Spleen (tissue), 11 donors: ENCODE measurements around the gene NKG7. TPM values are rescaled to one million over a fixed set of nuclear protein-coding genes. Genes with fewer than 3 reads are reported as not detected.

Experiments
- DNase-seq: peaks from one replicate; pipeline ENCODE4 v3.0.0-alpha.2; 2020
- H3K27ac ChIP-seq, 8 donors: fragments of 200-600 bp; sonication (generic) in 7 of 8; 1 replicate in 4 of 8; 2 replicates in 4 of 8; pipeline versions ENCODE4 v1.5.0 to v1.8.0; 2016 to 2021; ENCODE audit warnings: inconsistent platforms in 4 of 8, mild to moderate bottlenecking in 4 of 8, moderate library complexity in 1 of 8
- H3K27me3 ChIP-seq, 7 donors: fragments of 200-600 bp; sonication (generic) in 6 of 7; replicated peaks in 1 of 7; 1 replicate in 4 of 7; 2 replicates in 3 of 7; pipeline versions ENCODE4 v1.5.0 to v1.8.0; 2016 to 2021; ENCODE audit warnings: inconsistent platforms in 3 of 7, mild to moderate bottlenecking in 1 of 7
- H3K36me3 ChIP-seq, 6 donors: fragments of 200-600 bp; sonication (generic) in 5 of 6; 1 replicate in 4 of 6; 2 replicates in 2 of 6; pipeline versions ENCODE4 v1.5.0 to v1.8.0; 2016 to 2021; ENCODE audit warnings: inconsistent platforms in 2 of 6
- H3K4me1 ChIP-seq, 6 donors: fragments of 200-600 bp; sonication (generic) in 5 of 6; 1 replicate in 3 of 6; 2 replicates in 3 of 6; pipeline versions ENCODE4 v1.5.0 to v1.8.0; 2016 to 2021; ENCODE audit warnings: inconsistent platforms in 3 of 6
- H3K4me3 ChIP-seq, 8 donors: fragments of 200-600 bp; sonication (generic) in 7 of 8; 1 replicate in 4 of 8; 2 replicates in 4 of 8; pipeline versions ENCODE4 v1.5.0 to v1.8.0; 2016 to 2021; ENCODE audit warnings: inconsistent platforms in 4 of 8, mild to moderate bottlenecking in 4 of 8, moderate library complexity in 2 of 8
- H3K9me3 ChIP-seq, 8 donors: fragments of 200-600 bp; sonication (generic) in 7 of 8; 1 replicate in 4 of 8; 2 replicates in 4 of 8; pipeline versions ENCODE4 v1.5.0 to v1.8.0; 2016 to 2021; ENCODE audit warnings: inconsistent platforms in 4 of 8
- POLR2A ChIP-seq, 3 donors: fragments of 450-650 bp; IDR thresholded peaks; one replicate each; pipeline ENCODE4 v1.5.1; 2017; ENCODE audit warnings: antibody characterized with exemption in 3 of 3, mild to moderate bottlenecking in 1 of 3
- POLR2AphosphoS5 ChIP-seq, 3 donors: sonication (generic); formaldehyde crosslinking; IDR thresholded peaks; one replicate each; pipeline ENCODE4 v1.5.1; 2017; ENCODE audit warnings: antibody characterized with exemption in 3 of 3
- WGBS, 5 donors: extraction: QIAGEN DNeasy Blood & Tissue Kit in 3 of 5; methylation state at CpG; one replicate each; pipeline versions ENCODE4 v1.1.5 to v1.1.7; 2013 to 2018; 5-methylcytosine and 5-hydroxymethylcytosine counted together
- intact Hi-C: fragments of 100-400 bp; cut with DNase I; formaldehyde crosslinking; loops from one replicate; pipeline ENCODE4 v1.15.0; 2023; ENCODE audit warnings: low total_unique reads
- polyA plus RNA-seq, 3 donors: library from polyadenylated mRNA; stranded (reverse); fragments of 200-250 nt; gene quantifications; one replicate each; pipeline ENCODE4 v1.2.1, GENCODE V29; 2013
- total RNA-seq, 7 donors: library from RNA; depleted of rRNA in 3 of 7; stranded (reverse); fragments of >200 nt in 3 of 7; fragmentation: NEBNext Ultra II Directional in 4 of 7; extraction: Animal tissue kit (Norgen Biotek cat#: 25700) in 4 of 7; gene quantifications; one replicate each; pipeline versions ENCODE4 v1.1.0 to v1.2.1, GENCODE V29; 2016 to 2021
- TF ChIP-seq, protein P1 (sequence below), 11 experiments: fragments of 200-600 bp in 7 of 11; fragments of 450-650 bp in 4 of 11; sonication (generic) in 4 of 11; IDR thresholded peaks in 8 of 11; conservative IDR thresholded peaks in 3 of 11; 1 replicate in 7 of 11; 2 replicates in 4 of 11; pipeline versions ENCODE4 v1.4.0 to v1.8.0; 2016 to 2021; ENCODE audit warnings: antibody characterized with exemption in 11 of 11, inconsistent platforms in 4 of 11, mild to moderate bottlenecking in 1 of 11
- donor health status: healthy with polysubstance abuse.
- donor health status: DM: no; HTN: no; CAD: no; lungs with moderate emphysema.
- donor health status: DM: no; HTN: no; CAD: no.
- donor health status: Bipolar disorder and iron deficiency.
- donor health status: healthy.
- donor health status: DM: no; HTN: no; CAD: no.
- donor health status: DM: yes; HTN: yes; CAD: no.

Gene NKG7
- total and polyA plus RNA-seq, 10 donors: 30.8 to 144 (median 75.1) TPM

DNA sequence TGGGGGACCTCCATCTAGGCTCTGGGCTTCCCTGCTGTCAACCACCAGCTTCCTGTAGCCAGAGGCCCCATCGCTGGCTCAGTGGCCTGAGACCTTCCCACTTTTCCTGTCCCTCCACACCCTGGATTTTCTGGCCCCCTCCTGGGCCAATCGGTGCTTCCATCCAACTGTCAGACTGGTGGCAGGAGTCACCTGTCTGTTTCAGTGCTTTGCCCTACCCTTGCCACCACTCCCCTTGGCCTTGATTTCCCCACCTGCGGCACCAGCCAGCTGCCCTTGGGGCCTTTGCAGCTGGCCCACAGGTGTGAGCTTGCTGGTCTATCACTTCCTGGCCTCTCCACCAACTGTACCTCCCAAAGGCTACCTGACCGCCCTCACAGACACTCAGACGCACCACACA is 43.0 kb downstream of the NKG7 start:
- peak; percentile 49 for DNase-seq
- Histone ChIP-seq H3K36me3 (peaks cover 0 to 15% (median 0%) of the 10 kb centered on the region in 6 donors), H3K9me3 (peaks cover 0 to 8% (median 0%) of the 10 kb centered on the region in 8 donors), H3K27ac (no peak overlapping the region), H3K4me1 (peaks cover 0 to 21% (median 14%) of the 10 kb centered on the region in 6 donors), H3K27me3 (peaks cover 8 to 64% (median 43%) of the 10 kb centered on the region in 7 donors), H3K4me3 (no peak overlapping the region)
- WGBS, 5 donors: 72 to 80% (median 77%) methylated on average over 5 of the region's 5 CpGs
- intact Hi-C loops: no loop called here
- TF ChIP-seq, protein P1, sequence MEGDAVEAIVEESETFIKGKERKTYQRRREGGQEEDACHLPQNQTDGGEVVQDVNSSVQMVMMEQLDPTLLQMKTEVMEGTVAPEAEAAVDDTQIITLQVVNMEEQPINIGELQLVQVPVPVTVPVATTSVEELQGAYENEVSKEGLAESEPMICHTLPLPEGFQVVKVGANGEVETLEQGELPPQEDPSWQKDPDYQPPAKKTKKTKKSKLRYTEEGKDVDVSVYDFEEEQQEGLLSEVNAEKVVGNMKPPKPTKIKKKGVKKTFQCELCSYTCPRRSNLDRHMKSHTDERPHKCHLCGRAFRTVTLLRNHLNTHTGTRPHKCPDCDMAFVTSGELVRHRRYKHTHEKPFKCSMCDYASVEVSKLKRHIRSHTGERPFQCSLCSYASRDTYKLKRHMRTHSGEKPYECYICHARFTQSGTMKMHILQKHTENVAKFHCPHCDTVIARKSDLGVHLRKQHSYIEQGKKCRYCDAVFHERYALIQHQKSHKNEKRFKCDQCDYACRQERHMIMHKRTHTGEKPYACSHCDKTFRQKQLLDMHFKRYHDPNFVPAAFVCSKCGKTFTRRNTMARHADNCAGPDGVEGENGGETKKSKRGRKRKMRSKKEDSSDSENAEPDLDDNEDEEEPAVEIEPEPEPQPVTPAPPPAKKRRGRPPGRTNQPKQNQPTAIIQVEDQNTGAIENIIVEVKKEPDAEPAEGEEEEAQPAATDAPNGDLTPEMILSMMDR (IDR thresholded peaks at IDR 0.05 in 8 of 11, conservative IDR thresholded peaks at IDR 0.05 in 3 of 11): no peak
- no peak for TF ChIP-seq POLR2AphosphoS5 (IDR thresholded peaks at IDR 0.05)
- TF ChIP-seq POLR2A (IDR thresholded peaks at IDR 0.05): no peak

DNA sequence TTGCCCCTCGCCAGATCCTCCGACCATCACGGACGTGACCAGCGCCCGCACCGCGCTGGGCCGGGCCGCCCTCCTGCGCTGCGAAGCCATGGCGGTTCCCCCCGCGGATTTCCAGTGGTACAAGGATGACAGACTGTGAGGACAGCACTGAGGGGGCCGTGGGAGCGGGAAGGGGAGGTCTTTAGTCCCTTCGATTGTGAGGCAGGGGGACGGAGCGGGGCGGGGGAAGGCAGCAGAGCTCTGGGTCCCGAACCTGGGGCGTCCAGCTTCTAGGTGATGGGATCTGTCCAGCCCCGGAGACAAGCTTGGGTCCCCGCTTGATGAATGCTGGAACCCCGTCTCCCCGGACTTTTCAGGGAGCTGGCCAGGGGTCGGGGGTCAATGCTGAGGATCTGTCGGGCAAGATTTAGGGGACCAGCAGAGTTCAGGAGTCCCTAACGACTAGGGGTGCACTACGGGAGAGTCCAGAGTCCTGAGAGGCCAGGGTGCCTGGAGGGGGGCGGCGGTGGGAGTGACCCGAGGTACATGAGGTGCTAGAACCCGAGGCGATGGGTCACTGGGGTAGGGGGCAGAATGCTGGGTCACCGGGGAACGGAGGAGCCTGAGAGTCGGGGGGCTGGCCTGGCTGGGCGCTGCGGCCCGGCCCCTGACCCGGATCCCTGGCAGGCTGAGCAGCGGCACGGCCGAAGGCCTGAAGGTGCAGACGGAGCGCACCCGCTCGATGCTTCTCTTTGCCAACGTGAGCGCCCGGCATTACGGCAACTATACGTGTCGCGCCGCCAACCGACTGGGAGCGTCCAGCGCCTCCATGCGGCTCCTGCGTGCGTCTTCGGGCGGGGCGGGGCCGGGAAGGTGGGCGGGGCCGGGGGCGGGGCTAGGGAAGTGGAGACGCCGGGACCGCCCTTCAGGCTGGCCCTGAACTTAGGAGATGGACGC is 45.1 kb downstream of the NKG7 start:
- intact Hi-C loops: no loop called here
- peaks cover 0 to 21% (median 14%) of the 10 kb centered on the region in 6 donors for H3K4me1 ChIP-seq
- peaks cover 0 to 15% (median 0%) of the 10 kb centered on the region in 6 donors for H3K36me3 ChIP-seq
- TF ChIP-seq, protein P1 (IDR thresholded peaks at IDR 0.05 in 8 of 11, conservative IDR thresholded peaks at IDR 0.05 in 3 of 11): peak in 2 of 11 experiments; percentile 28 to 33
- TF ChIP-seq POLR2AphosphoS5 (IDR thresholded peaks at IDR 0.05) (peak in 1 of 3 donors; percentile 15), POLR2A (IDR thresholded peaks at IDR 0.05) (no peak)
- peaks cover 8 to 82% (median 43%) of the 10 kb centered on the region in 7 donors for H3K27me3 ChIP-seq
- WGBS, 5 donors: 3 to 11% (median 4%) methylated on average over 60 to 75 of the region's 75 CpGs
- H3K9me3 ChIP-seq: peaks cover 0 to 8% (median 0%) of the 10 kb centered on the region in 8 donors
- no peak overlapping the region for H3K27ac ChIP-seq
- DNase-seq: peak; percentile 71
- H3K4me3 ChIP-seq: peak overlapping the region in 5 of 8 donors; percentile 1 to 53 (median 19)

DNA sequence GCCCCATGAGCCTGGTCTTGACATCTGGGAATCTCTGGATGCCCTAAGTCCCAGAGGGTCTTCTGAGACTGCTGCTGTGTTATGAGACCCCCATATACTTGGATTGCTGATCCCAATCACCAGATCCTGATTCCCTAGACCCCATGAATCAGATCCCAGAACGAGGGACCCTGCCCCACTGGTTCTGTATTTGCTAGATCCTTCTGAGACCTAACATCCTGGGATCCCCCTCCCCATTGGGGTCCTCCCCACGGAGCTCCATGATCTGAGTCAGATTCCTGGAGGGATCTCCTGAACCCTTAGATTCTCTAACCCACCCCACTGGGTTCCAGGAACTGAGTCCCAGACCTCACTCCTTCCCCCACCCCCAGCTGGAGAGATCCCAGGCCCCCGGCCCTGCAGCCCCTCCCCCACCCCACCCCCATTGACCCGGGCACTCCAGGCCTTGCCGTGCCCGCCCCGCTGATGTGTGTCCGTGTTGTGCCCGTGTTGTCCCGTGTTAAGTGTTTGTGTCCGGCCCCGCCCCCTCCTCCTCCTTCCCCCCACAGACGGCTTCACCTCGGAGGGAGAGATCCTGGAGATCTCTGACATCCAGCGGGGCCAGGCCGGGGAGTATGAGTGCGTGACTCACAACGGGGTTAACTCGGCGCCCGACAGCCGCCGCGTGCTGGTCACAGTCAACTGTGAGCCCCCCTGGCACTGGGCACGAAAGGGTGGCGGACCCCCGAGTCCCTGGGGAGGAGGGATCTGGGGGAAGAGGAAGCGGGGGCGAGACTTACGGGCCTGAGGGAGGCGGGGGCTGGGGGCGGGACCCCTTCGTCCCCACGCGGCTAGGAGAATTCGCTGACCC is 46.0 kb downstream of the NKG7 start:
- Histone ChIP-seq H3K4me3 (peak overlapping the region in 1 of 8 donors; percentile 53), H3K27ac (no peak overlapping the region), H3K4me1 (peaks cover 0 to 21% (median 14%) of the 10 kb centered on the region in 6 donors), H3K27me3 (peaks cover 8 to 82% (median 43%) of the 10 kb centered on the region in 7 donors), H3K9me3 (peaks cover 0 to 8% (median 0%) of the 10 kb centered on the region in 8 donors), H3K36me3 (peaks cover 0 to 6% (median 0%) of the 10 kb centered on the region in 6 donors)
- DNase-seq: no peak
- intact Hi-C loops: no loop called here
- 18 to 29% (median 19%) methylated on average over 20 to 36 of the region's 36 CpGs for whole genome bisulfite sequencing, 5 donors
- TF ChIP-seq POLR2AphosphoS5 (IDR thresholded peaks at IDR 0.05) (no peak), POLR2A (IDR thresholded peaks at IDR 0.05) (no peak)
- TF ChIP-seq, protein P1 (IDR thresholded peaks at IDR 0.05 in 8 of 11, conservative IDR thresholded peaks at IDR 0.05 in 3 of 11): no peak
